ENCODE data around the gene PNMA8B.

Gene PNMA8B

DNA sequence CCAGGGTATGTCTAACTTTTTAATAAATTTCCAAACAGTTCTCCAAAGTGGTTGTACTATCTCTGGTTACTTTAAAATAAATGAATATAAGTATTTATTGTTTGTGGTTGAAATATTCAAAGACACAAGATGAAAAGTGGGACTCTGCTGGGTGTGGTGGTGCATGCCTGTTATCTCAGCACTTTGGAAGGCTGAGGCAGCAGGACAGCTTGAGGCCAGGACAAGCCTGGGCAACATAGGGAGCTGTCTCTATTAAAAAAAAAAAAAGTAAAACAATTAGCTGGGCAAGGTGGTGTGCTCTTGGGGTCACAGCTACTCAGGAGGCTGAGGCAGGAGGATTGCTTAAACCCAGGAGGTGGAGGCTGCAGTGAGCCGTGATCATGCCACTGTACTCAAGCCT, 34.7 kb downstream of the PNMA8B start:
- Histone ChIP-seq H3K9ac (ENCODE audit: low read length) (no peak overlapping the region), H3K4me2 (ENCODE audit: low read length) (no peak overlapping the region), H2AFZ (ENCODE audit: low read depth, low read length) (no peak overlapping the region), H3K27me3 (ENCODE audit: low read depth, low read length) (0 out of 2 replicates have a peak, but pooled peaks cover 5% of the 10 kb centered on the region), H3K4me3 (ENCODE audit: low read length) (no peak overlapping the region), H3K9me3 (ENCODE audit: insufficient read depth, low read length) (no peaks in the 10 kb centered on the region), H3K4me1 (ENCODE audit: low read length) (peaks cover 21% of the 10 kb centered on the region), H3K79me2 (ENCODE audit: low read length) (no peaks in the 10 kb centered on the region), H4K20me1 (ENCODE audit: insufficient read depth, low read length) (no peaks in the 10 kb centered on the region), H3K27ac (ENCODE audit: low read length) (no peak overlapping the region), H3K36me3 (replicated peaks; ENCODE audit: low read depth, low read length) (no peaks in the 10 kb centered on the region)
- TF ChIP-seq, protein P1, sequence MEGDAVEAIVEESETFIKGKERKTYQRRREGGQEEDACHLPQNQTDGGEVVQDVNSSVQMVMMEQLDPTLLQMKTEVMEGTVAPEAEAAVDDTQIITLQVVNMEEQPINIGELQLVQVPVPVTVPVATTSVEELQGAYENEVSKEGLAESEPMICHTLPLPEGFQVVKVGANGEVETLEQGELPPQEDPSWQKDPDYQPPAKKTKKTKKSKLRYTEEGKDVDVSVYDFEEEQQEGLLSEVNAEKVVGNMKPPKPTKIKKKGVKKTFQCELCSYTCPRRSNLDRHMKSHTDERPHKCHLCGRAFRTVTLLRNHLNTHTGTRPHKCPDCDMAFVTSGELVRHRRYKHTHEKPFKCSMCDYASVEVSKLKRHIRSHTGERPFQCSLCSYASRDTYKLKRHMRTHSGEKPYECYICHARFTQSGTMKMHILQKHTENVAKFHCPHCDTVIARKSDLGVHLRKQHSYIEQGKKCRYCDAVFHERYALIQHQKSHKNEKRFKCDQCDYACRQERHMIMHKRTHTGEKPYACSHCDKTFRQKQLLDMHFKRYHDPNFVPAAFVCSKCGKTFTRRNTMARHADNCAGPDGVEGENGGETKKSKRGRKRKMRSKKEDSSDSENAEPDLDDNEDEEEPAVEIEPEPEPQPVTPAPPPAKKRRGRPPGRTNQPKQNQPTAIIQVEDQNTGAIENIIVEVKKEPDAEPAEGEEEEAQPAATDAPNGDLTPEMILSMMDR (IDR thresholded peaks at IDR 0.05; ENCODE audit: low read depth, low read length): no peak
- TF ChIP-seq EZH2phosphoT487 (IDR thresholded peaks at IDR 0.05; ENCODE audit: low read depth): no peak

DNA sequence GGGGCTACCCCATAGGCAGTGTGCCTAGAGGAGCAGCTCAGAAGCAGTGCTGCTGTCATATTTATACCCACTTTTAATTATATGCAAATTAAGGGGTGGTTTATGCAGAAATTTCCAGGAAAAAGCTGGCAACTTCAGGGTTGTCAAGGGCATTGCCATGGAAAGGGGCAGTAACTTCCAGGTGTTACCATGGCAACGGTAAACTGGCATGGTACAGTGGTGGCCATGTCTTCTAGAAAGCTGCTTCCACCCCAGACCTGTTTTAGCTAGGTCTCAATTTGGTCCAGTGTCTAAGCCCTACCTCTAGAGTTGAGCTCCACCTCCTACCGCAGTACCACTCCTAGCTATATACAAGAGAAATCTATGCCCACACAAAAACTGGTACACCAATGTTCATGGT, 35.6 kb downstream of the PNMA8B start:
- no peak overlapping the region for H2AFZ ChIP-seq (ENCODE audit: low read depth, low read length)

DNA sequence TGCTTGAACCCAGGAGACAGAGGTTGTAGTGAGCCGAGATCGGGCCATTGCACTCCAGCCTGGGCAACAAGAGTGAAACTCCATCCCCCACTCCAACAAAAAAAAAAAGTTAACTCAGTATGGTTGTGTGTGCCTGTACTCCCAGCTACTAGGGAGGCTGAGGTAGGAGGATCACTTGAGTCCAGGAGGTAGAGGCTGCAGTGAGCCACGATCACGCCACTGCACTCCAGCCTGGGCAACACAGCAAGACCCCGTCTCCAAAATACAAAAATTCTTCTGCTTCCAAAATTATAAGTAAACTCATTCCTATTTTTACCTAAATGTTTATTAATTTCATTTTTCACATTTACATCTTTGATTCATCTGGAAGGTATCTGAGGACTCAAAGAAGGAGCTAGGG, 38.7 kb downstream of the PNMA8B start:
- H4K20me1 ChIP-seq (ENCODE audit: insufficient read depth, low read length): no peaks in the 10 kb centered on the region
- no peak overlapping the region for H3K27ac ChIP-seq (ENCODE audit: low read length)
- TF ChIP-seq EZH2phosphoT487 (IDR thresholded peaks at IDR 0.05; ENCODE audit: low read depth): no peak
- H3K9me3 ChIP-seq (ENCODE audit: insufficient read depth, low read length): no peaks in the 10 kb centered on the region
- no peak overlapping the region for H3K9ac ChIP-seq (ENCODE audit: low read length)
- no peak overlapping the region for H3K4me2 ChIP-seq (ENCODE audit: low read length)
- H3K4me3 ChIP-seq (ENCODE audit: low read length): no peak overlapping the region
- H3K79me2 ChIP-seq (ENCODE audit: low read length): no peaks in the 10 kb centered on the region
- peaks cover 9% of the 10 kb centered on the region for H3K27me3 ChIP-seq (ENCODE audit: low read depth, low read length)
- no peaks in the 10 kb centered on the region for H3K4me1 ChIP-seq (ENCODE audit: low read length)
- H3K36me3 ChIP-seq (replicated peaks; ENCODE audit: low read depth, low read length): no peaks in the 10 kb centered on the region
- no peak overlapping the region for H2AFZ ChIP-seq (ENCODE audit: low read depth, low read length)

More for the DNA sequence above, 35.6 kb downstream of the PNMA8B start:
- Histone ChIP-seq H4K20me1 (ENCODE audit: insufficient read depth, low read length) (no peaks in the 10 kb centered on the region), H3K4me1 (ENCODE audit: low read length) (peaks cover 12% of the 10 kb centered on the region), H3K9ac (ENCODE audit: low read length) (no peak overlapping the region), H3K4me3 (ENCODE audit: low read length) (no peak overlapping the region), H3K27ac (ENCODE audit: low read length) (no peak overlapping the region), H3K79me2 (ENCODE audit: low read length) (no peaks in the 10 kb centered on the region), H3K36me3 (replicated peaks; ENCODE audit: low read depth, low read length) (no peaks in the 10 kb centered on the region), H3K27me3 (ENCODE audit: low read depth, low read length) (0 out of 2 replicates have a peak, but pooled peaks cover 5% of the 10 kb centered on the region), H3K4me2 (ENCODE audit: low read length) (no peak overlapping the region), H3K9me3 (ENCODE audit: insufficient read depth, low read length) (no peaks in the 10 kb centered on the region)
- no peak for TF ChIP-seq EZH2phosphoT487 (IDR thresholded peaks at IDR 0.05; ENCODE audit: low read depth)
- TF ChIP-seq, protein P1 (IDR thresholded peaks at IDR 0.05; ENCODE audit: low read depth, low read length): no peak

DNA sequence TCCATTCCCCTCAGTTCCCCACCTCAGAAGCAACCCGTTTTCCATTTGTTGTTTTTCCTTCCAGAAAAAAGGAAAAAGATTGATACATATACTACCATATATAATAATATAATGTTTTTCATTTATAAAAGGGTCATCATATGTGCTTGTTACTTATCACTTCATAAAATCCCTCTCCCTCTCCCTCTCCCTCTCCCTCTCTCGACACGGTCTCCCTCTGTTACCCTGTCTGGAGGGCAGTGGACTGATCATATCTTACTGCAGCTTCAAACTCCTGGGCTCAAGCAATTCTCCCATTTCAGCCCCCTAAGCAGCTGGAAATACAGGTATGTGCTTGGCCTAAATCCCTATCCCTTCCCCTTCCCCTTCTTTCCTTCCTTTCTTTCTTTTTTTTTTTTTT, 41.4 kb downstream of the PNMA8B start:
- Histone ChIP-seq H3K79me2 (ENCODE audit: low read length) (no peaks in the 10 kb centered on the region), H3K9ac (ENCODE audit: low read length) (no peak overlapping the region), H3K36me3 (replicated peaks; ENCODE audit: low read depth, low read length) (no peaks in the 10 kb centered on the region), H3K27ac (ENCODE audit: low read length) (no peak overlapping the region), H3K4me1 (ENCODE audit: low read length) (no peaks in the 10 kb centered on the region), H3K27me3 (ENCODE audit: low read depth, low read length) (peaks cover 11% of the 10 kb centered on the region), H4K20me1 (ENCODE audit: insufficient read depth, low read length) (no peaks in the 10 kb centered on the region), H3K9me3 (ENCODE audit: insufficient read depth, low read length) (peaks cover 5% of the 10 kb centered on the region; the same call in 1 of the 2 replicates), H3K4me2 (ENCODE audit: low read length) (no peak overlapping the region), H2AFZ (ENCODE audit: low read depth, low read length) (no peak overlapping the region), H3K4me3 (ENCODE audit: low read length) (no peak overlapping the region)
- no peak for TF ChIP-seq EZH2phosphoT487 (IDR thresholded peaks at IDR 0.05; ENCODE audit: low read depth)
- TF ChIP-seq, protein P1 (IDR thresholded peaks at IDR 0.05; ENCODE audit: low read depth, low read length): no peak
